Endothelial cell of umbilical vein (primary cell): ENCODE measurements around the gene SEMA5A. TPM values are rescaled to one million over a fixed set of nuclear protein-coding genes. Genes with fewer than 3 reads are reported as not detected.

Experiments used
- BruUV-seq: library from RNA; stranded (reverse); fragments of 400-500 nt; replicated peaks from 2 replicates; lab custom pipeline; 2021; lab: Mats Ljungman, UMichigan
- CTCF ChIA-PET: fragments of 300-600, 350-600 bp; sonication (Branson Sonifier 250); formaldehyde crosslinking; loops from one replicate; lab custom pipeline; 2021; ENCODE audit warnings: antibody characterized with exemption, inconsistent platforms; lab: Charles Lee
- POLR2A ChIA-PET: fragments of 300-600, 350-600 bp; sonication (Branson Sonifier 250); formaldehyde crosslinking; loops from one replicate; lab custom pipeline; 2021; ENCODE audit warnings: antibody characterized with exemption, inconsistent platforms; lab: Charles Lee
- DNase-seq: peaks from one replicate; pipeline ENCODE4 v3.0.0-alpha.2; 2011; ENCODE audit warnings: low read depth, low spot score
- FAIRE-seq: peaks from 2 replicates; lab custom pipeline; 2011; peaks lifted over from hg19 to GRCh38; lab: Jason Lieb, UNC
- H2AFZ ChIP-seq: 2 replicates; pipeline ENCODE4 v1.6.0; 2012; ENCODE audit warnings: low read depth, low read length, control low read depth, inconsistent platforms
- H3K27ac ChIP-seq: 2 replicates; pipeline ENCODE4 v1.5.1; 2011; ENCODE audit warnings: low read depth, mild to moderate bottlenecking, control low read depth, low read length, moderate library complexity; ENCODE audit not compliant: insufficient read depth
- H3K27me3 ChIP-seq, 2 experiments: 2 replicates each; pipeline versions ENCODE4 v1.6.0 to v1.6.1; 2011; ENCODE audit warnings: low read length in 2 of 2, mixed read lengths in 1 of 2; ENCODE audit not compliant: control insufficient read depth in 2 of 2, insufficient read depth in 2 of 2
- H3K36me3 ChIP-seq, 2 experiments: 2 replicates in 1 of 2; 3 replicates in 1 of 2; pipeline ENCODE4 v1.5.1; 2011; ENCODE audit warnings: low read length in 2 of 2, mild to moderate bottlenecking in 1 of 2, moderate library complexity in 1 of 2; ENCODE audit not compliant: control insufficient read depth in 2 of 2, insufficient read depth in 2 of 2; ENCODE audit errors: extremely low read depth in 1 of 2
- H3K4me1 ChIP-seq: 3 replicates; pipeline ENCODE4 v1.5.1; 2011; ENCODE audit warnings: mild to moderate bottlenecking, low read length; ENCODE audit not compliant: control insufficient read depth, insufficient read depth; ENCODE audit errors: extremely low read depth
- H3K4me2 ChIP-seq: 2 replicates; pipeline ENCODE4 v1.6.1; 2011; ENCODE audit warnings: low read length, control low read depth, mixed read lengths; ENCODE audit not compliant: insufficient read depth
- H3K4me3 ChIP-seq, 3 experiments: fragments of 200-600 bp in 1 of 3; sonication (generic), shearing (Covaris generic) in 1 of 3; replicated peaks in 1 of 3; 2 replicates each; pipeline ENCODE4 v1.5.1; 2011 to 2016; ENCODE audit warnings: control low read depth in 3 of 3, low read length in 3 of 3, mild to moderate bottlenecking in 2 of 3, inconsistent platforms in 1 of 3, low read depth in 1 of 3, moderate library complexity in 1 of 3; ENCODE audit not compliant: insufficient read depth in 1 of 3
- H3K79me2 ChIP-seq: 2 replicates; pipeline ENCODE4 v1.6.0; 2012; ENCODE audit warnings: low read length, inconsistent platforms; ENCODE audit not compliant: control insufficient read depth, insufficient read depth
- H3K9ac ChIP-seq: replicated peaks from 2 replicates; pipeline ENCODE3; 2011; ENCODE audit warnings: low read length, control low read depth; ENCODE audit not compliant: insufficient read depth; ENCODE audit errors: extremely low read depth
- H3K9me1 ChIP-seq: replicated peaks from 3 replicates; pipeline ENCODE4 v1.6.0; 2011; ENCODE audit warnings: mild to moderate bottlenecking, low read length; ENCODE audit not compliant: control insufficient read depth, insufficient read depth; ENCODE audit errors: extremely low read depth
- H3K9me3 ChIP-seq: replicated peaks from 2 replicates; pipeline ENCODE4 v1.5.1; 2012; ENCODE audit warnings: low read length, inconsistent platforms; ENCODE audit not compliant: control insufficient read depth, insufficient read depth
- H4K20me1 ChIP-seq: replicated peaks from 2 replicates; pipeline ENCODE3; 2011; ENCODE audit warnings: mild to moderate bottlenecking, low read length; ENCODE audit not compliant: control insufficient read depth, insufficient read depth; ENCODE audit errors: extremely low read depth
- EZH2 ChIP-seq: IDR thresholded peaks from 2 replicates; pipeline ENCODE4 v1.6.1; 2012; ENCODE audit warnings: borderline replicate concordance, low read depth, mild to moderate bottlenecking, moderate library complexity, low read length, inconsistent platforms; ENCODE audit not compliant: severe bottlenecking
- FOS ChIP-seq: IDR thresholded peaks from 2 replicates; pipeline ENCODE4 v1.6.1; 2011; ENCODE audit warnings: mild to moderate bottlenecking, low read length, moderate library complexity, borderline replicate concordance; ENCODE audit not compliant: insufficient read depth
- GATA2 ChIP-seq: IDR thresholded peaks from 2 replicates; pipeline ENCODE4 v1.7.0; 2011; ENCODE audit warnings: low read depth, mild to moderate bottlenecking, moderate library complexity, mixed read lengths, low read length; ENCODE audit not compliant: insufficient read length, insufficient read depth
- JUN ChIP-seq: IDR thresholded peaks from 2 replicates; pipeline ENCODE4 v1.6.1; 2011; ENCODE audit warnings: borderline replicate concordance, low read depth; ENCODE audit not compliant: insufficient read length, insufficient read depth
- MYC ChIP-seq: IDR thresholded peaks from one replicate; pipeline ENCODE4 v1.6.1; 2011; ENCODE audit warnings: mild to moderate bottlenecking, low read depth, low read length
- POLR2A ChIP-seq: IDR thresholded peaks from 2 replicates; pipeline ENCODE4 v1.6.1; 2012; ENCODE audit warnings: low read depth, mild to moderate bottlenecking, control low read depth, low read length
- POLR2AphosphoS5 ChIP-seq: IDR thresholded peaks from 2 replicates; pipeline ENCODE4 v1.6.1; 2012; ENCODE audit warnings: low read depth, mild to moderate bottlenecking, control low read depth, low read length, moderate library complexity; ENCODE audit not compliant: insufficient read depth
- dilution Hi-C: fragments of 300-500 bp; cut with MboI; formaldehyde crosslinking; loops from one replicate; pipeline ENCODE4 v1.15.0; 2019; ENCODE audit warnings: low sequenced_read_pairs; ENCODE audit not compliant: extremely low pct_ligation_motif_present
- intact Hi-C: fragments of 100-400 bp; cut with micrococcal nuclease; formaldehyde crosslinking; loops from one replicate; pipeline ENCODE4 v1.10.0; 2022
- polyA plus RNA-seq, 4 experiments: library from polyadenylated mRNA; depleted of rRNA in 3 of 4; stranded (reverse) in 3 of 4; unstranded in 1 of 4; fragments of >200 nt; gene quantifications; 2 replicates each; pipeline versions ENCODE4 v1.2.1 to v1.2.3, GENCODE V29; 2011 to 2012; ENCODE audit warnings: missing spikeins in 1 of 4
- total RNA-seq: library from RNA; stranded (reverse); gene quantifications from 2 replicates; pipeline ENCODE4 v1.2.3, GENCODE V29; 2021
- TF ChIP-seq, protein P1 (sequence below), 2 donors: IDR thresholded peaks; 1 replicate in 1 of 2; 2 replicates in 1 of 2; pipeline ENCODE4 v1.5.1; 2011; ENCODE audit warnings: low read length in 2 of 2, mild to moderate bottlenecking in 2 of 2, moderate library complexity in 2 of 2, control low read depth in 1 of 2, inconsistent platforms in 1 of 2, low read depth in 1 of 2; ENCODE audit not compliant: insufficient read depth in 1 of 2; ENCODE audit errors: extremely low read depth in 1 of 2
- TF ChIP-seq, protein P2 (sequence below): IDR thresholded peaks from 2 replicates; pipeline ENCODE4 v1.6.1; 2011; ENCODE audit not compliant: insufficient read depth, insufficient read length

Gene SEMA5A
- total and polyA plus RNA-seq, 2 donors (not counting 3 experiments of a cell fraction or from before 2014, with no cell fraction given): 0.04 to 0.06 TPM

DNA sequence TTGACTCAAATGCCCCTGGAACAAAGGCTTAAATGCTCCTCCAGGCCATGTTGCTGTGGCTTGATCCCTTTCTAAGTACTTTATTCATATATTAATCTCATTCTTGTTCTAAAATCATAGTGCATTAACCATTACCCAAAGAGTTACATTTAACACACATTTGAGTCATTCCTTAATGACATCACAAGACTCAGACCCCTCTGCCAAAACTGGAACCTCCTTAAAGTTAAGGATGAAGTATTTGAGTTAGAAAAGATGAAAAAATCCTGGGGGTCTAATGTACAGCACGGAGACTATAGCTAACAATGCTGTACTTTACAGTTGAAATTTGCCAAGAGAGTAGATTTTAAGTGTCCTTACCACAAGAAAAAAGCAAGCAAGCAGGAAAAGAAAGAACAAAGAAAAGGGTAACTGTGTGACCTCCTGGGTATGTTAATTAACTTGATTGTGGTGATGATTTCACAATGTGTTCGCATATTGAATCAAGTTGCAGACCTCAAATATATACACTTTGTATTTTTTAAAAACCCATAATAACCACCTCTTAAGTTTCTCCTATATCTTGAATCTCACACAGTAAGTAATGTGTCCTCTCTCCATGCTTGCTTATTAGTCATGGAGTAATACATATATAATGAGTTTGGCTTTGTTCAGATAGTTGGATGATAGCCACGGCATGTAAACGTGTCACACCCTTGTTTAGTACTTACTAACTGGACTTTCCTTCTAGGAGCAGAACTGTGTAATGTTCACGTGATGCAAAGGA, 376.9 kb downstream of the SEMA5A start:
- FAIRE-seq: no peak
- H3K4me2 ChIP-seq: no peak overlapping the region
- DNase-seq: no peak
- H3K27me3 ChIP-seq: no peaks in the 10 kb centered on the region
- POLR2A ChIA-PET: no interaction called here
- intact Hi-C loops: no loop called here
- H4K20me1 ChIP-seq: no peaks in the 10 kb centered on the region
- no TSS peak for BruUV-seq
- H3K27ac ChIP-seq: no peak overlapping the region
- no peak overlapping the region for H3K4me3 ChIP-seq
- no peaks in the 10 kb centered on the region for H3K4me1 ChIP-seq
- CTCF ChIA-PET: no interaction called here
- H3K36me3 ChIP-seq: no peaks in the 10 kb centered on the region
- no peak for TF ChIP-seq JUN
- no peak for TF ChIP-seq GATA2
- no peak for TF ChIP-seq FOS
- no peak for TF ChIP-seq MYC
- TF ChIP-seq, protein P1, sequence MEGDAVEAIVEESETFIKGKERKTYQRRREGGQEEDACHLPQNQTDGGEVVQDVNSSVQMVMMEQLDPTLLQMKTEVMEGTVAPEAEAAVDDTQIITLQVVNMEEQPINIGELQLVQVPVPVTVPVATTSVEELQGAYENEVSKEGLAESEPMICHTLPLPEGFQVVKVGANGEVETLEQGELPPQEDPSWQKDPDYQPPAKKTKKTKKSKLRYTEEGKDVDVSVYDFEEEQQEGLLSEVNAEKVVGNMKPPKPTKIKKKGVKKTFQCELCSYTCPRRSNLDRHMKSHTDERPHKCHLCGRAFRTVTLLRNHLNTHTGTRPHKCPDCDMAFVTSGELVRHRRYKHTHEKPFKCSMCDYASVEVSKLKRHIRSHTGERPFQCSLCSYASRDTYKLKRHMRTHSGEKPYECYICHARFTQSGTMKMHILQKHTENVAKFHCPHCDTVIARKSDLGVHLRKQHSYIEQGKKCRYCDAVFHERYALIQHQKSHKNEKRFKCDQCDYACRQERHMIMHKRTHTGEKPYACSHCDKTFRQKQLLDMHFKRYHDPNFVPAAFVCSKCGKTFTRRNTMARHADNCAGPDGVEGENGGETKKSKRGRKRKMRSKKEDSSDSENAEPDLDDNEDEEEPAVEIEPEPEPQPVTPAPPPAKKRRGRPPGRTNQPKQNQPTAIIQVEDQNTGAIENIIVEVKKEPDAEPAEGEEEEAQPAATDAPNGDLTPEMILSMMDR (IDR thresholded peaks at IDR 0.05; ENCODE audit: extremely low read depth in 1 of 2, insufficient read depth in 1 of 2, low read depth in 1 of 2, low read length in 2 of 2): no peak
- TF ChIP-seq POLR2A: no peak
- no peak for TF ChIP-seq POLR2AphosphoS5
- TF ChIP-seq EZH2: no peak
- TF ChIP-seq, protein P2, sequence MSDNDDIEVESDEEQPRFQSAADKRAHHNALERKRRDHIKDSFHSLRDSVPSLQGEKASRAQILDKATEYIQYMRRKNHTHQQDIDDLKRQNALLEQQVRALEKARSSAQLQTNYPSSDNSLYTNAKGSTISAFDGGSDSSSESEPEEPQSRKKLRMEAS: no peak
- no peak overlapping the region for H2AFZ ChIP-seq
- no peaks in the 10 kb centered on the region for H3K9me3 ChIP-seq
- H3K79me2 ChIP-seq: no peaks in the 10 kb centered on the region
- dilution Hi-C loops: no loop called here
- no peaks in the 10 kb centered on the region for H3K9me1 ChIP-seq
- H3K9ac ChIP-seq: no peak overlapping the region
